Posterior vena cava (tissue), 2 donors: Measurements from ENCODE around the gene CACNG1. TPM values are rescaled to one million over a fixed set of nuclear protein-coding genes. Genes with fewer than 3 reads are reported as not detected.

Experiments used
- DNase-seq: peaks from one replicate; pipeline ENCODE4 v3.0.0-alpha.2; 2020; ENCODE audit warnings: low spot score
- intact Hi-C, 2 donors: fragments of 100-400 bp; cut with DNase I; formaldehyde crosslinking; loops; one replicate each; pipeline versions ENCODE4 v1.14.1 to v1.14.2; 2022 to 2023
- total RNA-seq, 2 donors: library from RNA; stranded (reverse); fragmentation: NEBNext Ultra II Directional; extraction: Animal tissue kit (Norgen Biotek cat#: 25700); gene quantifications; one replicate each; pipeline ENCODE4 v1.2.1, GENCODE V29; 2021
- donor health status: DM: yes; HTN: yes; CAD: no.
- donor health status: DM: yes; HTN: yes; CAD: no.

The CACNG1 gene
- total RNA-seq, 2 donors from 2014 or later = not detected

DNA sequence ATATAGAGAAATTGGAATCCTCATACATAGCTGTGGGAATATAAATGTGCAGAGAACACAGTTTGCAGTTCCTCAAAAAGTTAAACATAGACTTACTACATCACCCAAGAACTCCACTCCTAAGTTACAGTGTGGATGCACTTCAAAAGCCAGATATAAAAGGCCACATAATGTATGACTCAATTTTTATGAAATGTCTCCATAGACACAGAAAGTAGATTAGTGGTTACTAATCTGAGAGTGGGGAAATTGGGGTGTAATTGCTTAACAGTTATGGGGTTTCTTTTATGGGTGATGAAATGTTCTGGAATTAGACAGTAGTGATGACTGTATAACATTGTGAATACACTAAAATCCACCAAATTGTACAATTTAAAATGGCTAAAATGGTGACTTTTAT lies 60.9 kb downstream of the CACNG1 start:
- no peak for DNase-seq
- intact Hi-C loops = no loop called here

Other genes starting within 250 kb of the CACNG1 start
- gene CACNG5, start 209.4 kb upstream of the CACNG1 start, total RNA-seq = not detected
- gene CACNG4, start 79.8 kb upstream of the CACNG1 start, total RNA-seq = not detected
- gene HELZ, start 200.6 kb downstream of the CACNG1 start, total RNA-seq = 10 to 100 TPM; 52.3 to 53.5 TPM